ENCODE data around the gene AKAP12.

DNA sequence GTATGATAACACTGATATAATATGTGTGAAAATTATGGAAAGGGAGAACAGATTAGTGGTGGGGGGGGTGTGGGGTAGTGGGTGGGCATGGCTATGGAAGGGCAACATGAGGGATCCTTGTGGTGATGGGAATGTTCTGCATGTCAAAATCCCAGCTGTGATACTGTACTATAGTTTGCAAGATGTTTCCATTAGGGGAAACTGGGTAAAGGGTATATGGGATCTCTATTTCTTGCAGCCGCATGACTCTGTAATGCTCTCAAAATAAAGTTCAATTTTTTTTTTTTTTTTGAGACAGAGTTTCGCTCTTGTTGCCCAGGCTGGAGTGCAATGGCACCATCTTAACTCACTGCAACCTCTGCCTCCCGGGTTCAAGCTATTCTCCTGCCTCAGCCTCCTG, 137.3 kb downstream of the AKAP12 start:
- no peak for TF ChIP-seq EZH2 (optimal IDR thresholded peaks at IDR 0.05; ENCODE audit: low read depth, low read length)
- no peak for TF ChIP-seq CTCF (IDR thresholded peaks at IDR 0.05; ENCODE audit: low read length)
- TF ChIP-seq EZH2phosphoT487 (IDR thresholded peaks at IDR 0.05; ENCODE audit: low read length), result no peak

Measured in MM.1S (cell line).